Measurements from ENCODE around the gene PHAX.
A peak's percentile ranks its signal among the peaks of the same experiment; 100 is the strongest.
"Not testable (repeated sequence)": the region's sequence is repeated elsewhere in the genome, so short reads cannot be mapped to it uniquely, and the experiment has no call there.

PHAX gene

GRCh38 chr5:126600631-126601511, at the start of gene PHAX:
Gene PHAX (plus strand): TSS chr5:126600947. CDS start chr5:126600963, 16 bp downstream.
- DNase-seq (ENCODE audit: low read depth in 2 of 2), result peak; percentile 59 to 70

GRCh38 chr5:126552614-126553013, 48.1 kb upstream of the PHAX start:
- DNase-seq (ENCODE audit: low read depth in 2 of 2), result no peak

GRCh38 chr5:126555101-126555500, 45.6 kb upstream of the PHAX start:
- not testable (repeated sequence) for DNase-seq (ENCODE audit: low read depth in 2 of 2)

GRCh38 chr5:126561908-126562307, 38.8 kb upstream of the PHAX start:
- no peak for DNase-seq (ENCODE audit: low read depth in 2 of 2)

GRCh38 chr5:126562823-126563222, 37.9 kb upstream of the PHAX start:
- no peak for DNase-seq (ENCODE audit: low read depth in 2 of 2)

GRCh38 chr5:126568206-126568755, 32.5 kb upstream of the PHAX start:
- no peak for DNase-seq (ENCODE audit: low read depth in 2 of 2)

- DNase-seq (ENCODE audit: low read depth in 2 of 2), result no peak
Observed at GRCh38 chr5:126575644-126576043, 25.1 kb upstream of the PHAX start.

GRCh38 chr5:126576974-126577373, 23.8 kb upstream of the PHAX start:
- no peak for DNase-seq (ENCODE audit: low read depth in 2 of 2)

- no peak for DNase-seq (ENCODE audit: low read depth in 2 of 2)
Observed at GRCh38 chr5:126577415-126577814, 23.3 kb upstream of the PHAX start.

GRCh38 chr5:126579716-126580115, 21.0 kb upstream of the PHAX start:
- DNase-seq (ENCODE audit: low read depth in 2 of 2), result no peak

GRCh38 chr5:126583761-126584160, 17.0 kb upstream of the PHAX start:
- DNase-seq (ENCODE audit: low read depth in 2 of 2), result no peak

GRCh38 chr5:126587551-126588390, 13.0 kb upstream of the PHAX start:
- DNase-seq (ENCODE audit: low read depth in 2 of 2), result no peak

- no peak for DNase-seq (ENCODE audit: low read depth in 2 of 2)
Observed at GRCh38 chr5:126589536-126590297, 11.0 kb upstream of the PHAX start.

GRCh38 chr5:126591549-126591948, 9.2 kb upstream of the PHAX start:
- DNase-seq (ENCODE audit: low read depth in 2 of 2), result no peak

GRCh38 chr5:126594748-126595485, 5.8 kb upstream of the PHAX start, which contains the start of gene ALDH7A1:
Gene ALDH7A1 (minus strand): TSS chr5:126595219. CDS start chr5:126595198, 21 bp downstream.
- DNase-seq (ENCODE audit: low read depth in 2 of 2), result peak; percentile 35

GRCh38 chr5:126595486-126596083, 5.2 kb upstream of the PHAX start:
- DNase-seq (ENCODE audit: low read depth in 2 of 2), result no peak

GRCh38 chr5:126597156-126597555, 3.6 kb upstream of the PHAX start:
- no peak for DNase-seq (ENCODE audit: low read depth in 2 of 2)

GRCh38 chr5:126599499-126599898, 1.2 kb upstream of the PHAX start:
- no peak for DNase-seq (ENCODE audit: low read depth in 2 of 2)

GRCh38 chr5:126599971-126600630, 646 bp upstream of the PHAX start:
- not testable (repeated sequence) for DNase-seq (ENCODE audit: low read depth in 2 of 2)
